BE2C (cell line): ENCODE measurements around the gene KNL1. TPM values are rescaled to one million over a fixed set of nuclear protein-coding genes. Genes with fewer than 3 reads are reported as not detected.

ENCODE experiments used
- DNase-seq: peaks from one replicate; pipeline ENCODE4 v3.0.0-alpha.2; 2020
- H3K27me3 ChIP-seq: fragments of 250-450 bp; sonication (Bioruptor Pico); 2 replicates; pipeline ENCODE4 v1.5.1; 2020; ENCODE audit warnings: mild to moderate bottlenecking
- H3K36me3 ChIP-seq: fragments of 250-450 bp; sonication (Bioruptor Pico); 2 replicates; pipeline ENCODE4 v1.5.1; 2020; ENCODE audit warnings: mild to moderate bottlenecking
- H3K4me1 ChIP-seq: fragments of 250-450 bp; sonication (Bioruptor Pico); 2 replicates; pipeline ENCODE4 v1.5.1; 2020
- H3K4me3 ChIP-seq: 2 replicates; pipeline ENCODE4 v1.5.1; 2011; ENCODE audit warnings: low read depth, low read length
- H3K9me3 ChIP-seq: fragments of 250-450 bp; sonication (Bioruptor Pico); 2 replicates; pipeline ENCODE4 v1.5.1; 2020
- polyA plus RNA-seq: library from polyadenylated mRNA; unstranded; fragments of >200 nt; gene quantifications from one replicate; pipeline ENCODE4 v1.2.1, GENCODE V29; 2012; ENCODE audit warnings: low read depth, missing spikeins; ENCODE audit not compliant: insufficient read length, insufficient read depth
- TF ChIP-seq, protein P1 (sequence below): IDR thresholded peaks from 2 replicates; pipeline ENCODE4 v1.5.1; 2012; ENCODE audit warnings: mild to moderate bottlenecking, low read depth, low read length

KNL1 gene, protein sequence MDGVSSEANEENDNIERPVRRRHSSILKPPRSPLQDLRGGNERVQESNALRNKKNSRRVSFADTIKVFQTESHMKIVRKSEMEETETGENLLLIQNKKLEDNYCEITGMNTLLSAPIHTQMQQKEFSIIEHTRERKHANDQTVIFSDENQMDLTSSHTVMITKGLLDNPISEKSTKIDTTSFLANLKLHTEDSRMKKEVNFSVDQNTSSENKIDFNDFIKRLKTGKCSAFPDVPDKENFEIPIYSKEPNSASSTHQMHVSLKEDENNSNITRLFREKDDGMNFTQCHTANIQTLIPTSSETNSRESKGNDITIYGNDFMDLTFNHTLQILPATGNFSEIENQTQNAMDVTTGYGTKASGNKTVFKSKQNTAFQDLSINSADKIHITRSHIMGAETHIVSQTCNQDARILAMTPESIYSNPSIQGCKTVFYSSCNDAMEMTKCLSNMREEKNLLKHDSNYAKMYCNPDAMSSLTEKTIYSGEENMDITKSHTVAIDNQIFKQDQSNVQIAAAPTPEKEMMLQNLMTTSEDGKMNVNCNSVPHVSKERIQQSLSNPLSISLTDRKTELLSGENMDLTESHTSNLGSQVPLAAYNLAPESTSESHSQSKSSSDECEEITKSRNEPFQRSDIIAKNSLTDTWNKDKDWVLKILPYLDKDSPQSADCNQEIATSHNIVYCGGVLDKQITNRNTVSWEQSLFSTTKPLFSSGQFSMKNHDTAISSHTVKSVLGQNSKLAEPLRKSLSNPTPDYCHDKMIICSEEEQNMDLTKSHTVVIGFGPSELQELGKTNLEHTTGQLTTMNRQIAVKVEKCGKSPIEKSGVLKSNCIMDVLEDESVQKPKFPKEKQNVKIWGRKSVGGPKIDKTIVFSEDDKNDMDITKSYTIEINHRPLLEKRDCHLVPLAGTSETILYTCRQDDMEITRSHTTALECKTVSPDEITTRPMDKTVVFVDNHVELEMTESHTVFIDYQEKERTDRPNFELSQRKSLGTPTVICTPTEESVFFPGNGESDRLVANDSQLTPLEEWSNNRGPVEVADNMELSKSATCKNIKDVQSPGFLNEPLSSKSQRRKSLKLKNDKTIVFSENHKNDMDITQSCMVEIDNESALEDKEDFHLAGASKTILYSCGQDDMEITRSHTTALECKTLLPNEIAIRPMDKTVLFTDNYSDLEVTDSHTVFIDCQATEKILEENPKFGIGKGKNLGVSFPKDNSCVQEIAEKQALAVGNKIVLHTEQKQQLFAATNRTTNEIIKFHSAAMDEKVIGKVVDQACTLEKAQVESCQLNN (N-terminal part only)
- polyA plus RNA-seq, result 3.6 TPM

GRCh38 chr15:40593588-40594428 is at the start of gene KNL1:
Gene KNL1, plus strand, starts transcription at chr15:40594249. Its CDS starts 8,683 bp downstream, at chr15:40602932.
- TF ChIP-seq, protein P1, sequence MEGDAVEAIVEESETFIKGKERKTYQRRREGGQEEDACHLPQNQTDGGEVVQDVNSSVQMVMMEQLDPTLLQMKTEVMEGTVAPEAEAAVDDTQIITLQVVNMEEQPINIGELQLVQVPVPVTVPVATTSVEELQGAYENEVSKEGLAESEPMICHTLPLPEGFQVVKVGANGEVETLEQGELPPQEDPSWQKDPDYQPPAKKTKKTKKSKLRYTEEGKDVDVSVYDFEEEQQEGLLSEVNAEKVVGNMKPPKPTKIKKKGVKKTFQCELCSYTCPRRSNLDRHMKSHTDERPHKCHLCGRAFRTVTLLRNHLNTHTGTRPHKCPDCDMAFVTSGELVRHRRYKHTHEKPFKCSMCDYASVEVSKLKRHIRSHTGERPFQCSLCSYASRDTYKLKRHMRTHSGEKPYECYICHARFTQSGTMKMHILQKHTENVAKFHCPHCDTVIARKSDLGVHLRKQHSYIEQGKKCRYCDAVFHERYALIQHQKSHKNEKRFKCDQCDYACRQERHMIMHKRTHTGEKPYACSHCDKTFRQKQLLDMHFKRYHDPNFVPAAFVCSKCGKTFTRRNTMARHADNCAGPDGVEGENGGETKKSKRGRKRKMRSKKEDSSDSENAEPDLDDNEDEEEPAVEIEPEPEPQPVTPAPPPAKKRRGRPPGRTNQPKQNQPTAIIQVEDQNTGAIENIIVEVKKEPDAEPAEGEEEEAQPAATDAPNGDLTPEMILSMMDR, result no peak
- Histone ChIP-seq H3K9me3 (no peaks in the 10 kb centered on the region), H3K4me3 (peak within 1 kb of the TSS; percentile 80), H3K36me3 (no peaks in the 10 kb centered on the region), H3K4me1 (peaks cover 3% of the 10 kb centered on the region; the same call in 1 of the 2 replicates), H3K27me3 (no peaks in the 10 kb centered on the region)
- DNase-seq, result peak; percentile 91

- Histone ChIP-seq H3K4me1 (no peaks in the 10 kb centered on the region), H3K9me3 (no peaks in the 10 kb centered on the region), H3K4me3 (no peak overlapping the region), H3K36me3 (peaks cover 24% of the 10 kb centered on the region), H3K27me3 (no peaks in the 10 kb centered on the region)
- TF ChIP-seq, protein P1, result no peak
- DNase-seq, result no peak
Observed at GRCh38 chr15:40545457-40545856, 48.6 kb upstream of the KNL1 start.

DNA sequence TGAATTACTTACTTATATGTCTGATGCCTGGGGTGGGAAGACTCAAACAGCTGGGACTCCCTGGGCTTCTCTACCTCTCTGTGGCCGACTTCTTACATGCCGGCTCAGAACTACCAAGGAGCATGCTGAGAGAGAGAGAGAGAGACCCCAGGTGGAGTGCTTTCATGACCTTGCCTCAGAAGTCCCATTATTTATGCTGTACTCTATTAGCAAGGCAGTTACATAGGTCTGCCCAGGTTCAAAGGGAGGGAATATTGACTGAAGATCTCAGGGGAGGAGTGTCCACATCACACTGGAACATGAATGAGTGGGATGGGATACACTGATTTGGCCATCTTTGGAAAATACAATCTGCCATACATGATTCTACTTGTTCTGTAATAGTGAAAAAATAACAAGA is 45.4 kb upstream of the KNL1 start:
- Histone ChIP-seq H3K4me1 (no peaks in the 10 kb centered on the region), H3K4me3 (no peak overlapping the region), H3K36me3 (peaks cover 38% of the 10 kb centered on the region), H3K27me3 (no peaks in the 10 kb centered on the region), H3K9me3 (no peaks in the 10 kb centered on the region)
- TF ChIP-seq, protein P1, result no peak
- DNase-seq, result no peak

GRCh38 chr15:40549894-40550293 is 44.2 kb upstream of the KNL1 start:
- no peak for DNase-seq
- no peaks in the 10 kb centered on the region for H3K9me3 ChIP-seq
- H3K36me3 ChIP-seq, result peaks cover 38% of the 10 kb centered on the region
- no peak overlapping the region for H3K4me3 ChIP-seq
- no peaks in the 10 kb centered on the region for H3K4me1 ChIP-seq
- H3K27me3 ChIP-seq, result no peaks in the 10 kb centered on the region
- TF ChIP-seq, protein P1, result no peak

DNA sequence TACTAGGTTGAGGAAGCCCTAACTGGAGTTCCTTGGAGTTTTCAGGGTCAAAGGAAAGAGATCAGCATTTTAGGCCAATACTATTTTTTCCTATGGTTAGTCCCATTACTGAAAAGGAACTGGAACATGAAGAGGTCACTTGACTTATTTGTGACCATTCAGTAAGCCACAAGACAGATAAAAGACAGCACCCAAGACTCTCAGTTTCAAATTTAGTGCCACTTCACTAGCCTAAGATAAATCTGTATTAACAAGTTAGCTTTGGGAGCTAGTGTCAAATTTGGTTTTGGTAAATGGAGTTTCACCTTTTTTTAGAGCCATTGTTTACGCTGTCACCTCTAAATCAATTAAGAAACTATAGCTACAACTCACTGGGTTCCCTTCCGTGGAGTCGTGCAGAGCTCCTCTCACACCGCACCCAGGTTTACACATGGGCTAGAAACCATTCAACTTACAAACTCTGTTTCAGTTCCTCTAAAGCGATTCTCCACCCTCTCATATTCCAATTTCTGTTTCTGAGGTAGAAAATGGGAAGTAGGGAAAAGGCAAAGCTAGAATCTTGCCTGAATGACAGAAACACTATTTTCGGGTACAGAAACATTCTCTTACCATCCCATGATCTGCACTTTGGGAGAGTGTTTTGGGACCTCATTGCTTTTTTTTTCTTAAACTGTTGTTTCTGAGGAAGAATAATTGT is 43.6 kb upstream of the KNL1 start:
- Histone ChIP-seq H3K27me3 (no peaks in the 10 kb centered on the region), H3K9me3 (no peaks in the 10 kb centered on the region), H3K36me3 (peaks cover 41% of the 10 kb centered on the region), H3K4me3 (no peak overlapping the region), H3K4me1 (no peaks in the 10 kb centered on the region)
- DNase-seq, result no peak
- TF ChIP-seq, protein P1, result no peak
